ENCODE results near the gene MEN1. TPM values are rescaled to one million over a fixed set of nuclear protein-coding genes. Genes with fewer than 3 reads are reported as not detected.

Gene MEN1
- total RNA-seq, 1 experiment from 2014 or later: 11.8 TPM

- peak; percentile 73 for DNase-seq (ENCODE audit: extremely low read depth, low read depth)
Measured at GRCh38 chr11:64803158-64803845, 7.0 kb downstream of the MEN1 start, which contains the start of gene MAP4K2. Gene MAP4K2, minus strand, starts transcription at chr11:64803214. Its CDS starts 65 bp downstream, at chr11:64803149.

- no peak for DNase-seq (ENCODE audit: extremely low read depth, low read depth)
Measured at GRCh38 chr11:64802370-64803157, 7.8 kb downstream of the MEN1 start.

- DNase-seq (ENCODE audit: extremely low read depth, low read depth): no peak
Measured at GRCh38 chr11:64801561-64802369, 8.6 kb downstream of the MEN1 start.

GRCh38 chr11:64801158-64801464 lies 9.2 kb downstream of the MEN1 start:
- no peak for DNase-seq (ENCODE audit: extremely low read depth, low read depth)

- DNase-seq (ENCODE audit: extremely low read depth, low read depth): no peak
Measured at GRCh38 chr11:64800303-64801157, 9.8 kb downstream of the MEN1 start.

- DNase-seq (ENCODE audit: extremely low read depth, low read depth): no peak
Measured at GRCh38 chr11:64799623-64800302, 10.6 kb downstream of the MEN1 start.

GRCh38 chr11:64799256-64799622 lies 11.1 kb downstream of the MEN1 start:
- DNase-seq (ENCODE audit: extremely low read depth, low read depth): no peak

GRCh38 chr11:64796757-64797541 lies 13.4 kb downstream of the MEN1 start:
- no peak for DNase-seq (ENCODE audit: extremely low read depth, low read depth)

- no peak for DNase-seq (ENCODE audit: extremely low read depth, low read depth)
Measured at GRCh38 chr11:64796047-64796756, 14.1 kb downstream of the MEN1 start.

GRCh38 chr11:64794526-64794925 lies 15.8 kb downstream of the MEN1 start:
- DNase-seq (ENCODE audit: extremely low read depth, low read depth): no peak

- no peak for DNase-seq (ENCODE audit: extremely low read depth, low read depth)
Measured at GRCh38 chr11:64793271-64794160, 16.8 kb downstream of the MEN1 start.

- no peak for DNase-seq (ENCODE audit: extremely low read depth, low read depth)
Measured at GRCh38 chr11:64792482-64792881, 17.9 kb downstream of the MEN1 start.

- DNase-seq (ENCODE audit: extremely low read depth, low read depth): no peak
Measured at GRCh38 chr11:64791781-64792291, 18.5 kb downstream of the MEN1 start.

- no peak for DNase-seq (ENCODE audit: extremely low read depth, low read depth)
Measured at GRCh38 chr11:64790205-64791095, 19.9 kb downstream of the MEN1 start.

GRCh38 chr11:64789331-64790204 lies 20.8 kb downstream of the MEN1 start:
- DNase-seq (ENCODE audit: extremely low read depth, low read depth): no peak

Data from NCI-H460 (cell line).